Midbrain (tissue), 1 donor: ENCODE measurements around the gene ZNF136.

ENCODE experiments used
- DNase-seq: peaks from one replicate; lab custom pipeline; 2025; lab: John Stamatoyannopoulos, UW

The ZNF136 gene

DNA sequence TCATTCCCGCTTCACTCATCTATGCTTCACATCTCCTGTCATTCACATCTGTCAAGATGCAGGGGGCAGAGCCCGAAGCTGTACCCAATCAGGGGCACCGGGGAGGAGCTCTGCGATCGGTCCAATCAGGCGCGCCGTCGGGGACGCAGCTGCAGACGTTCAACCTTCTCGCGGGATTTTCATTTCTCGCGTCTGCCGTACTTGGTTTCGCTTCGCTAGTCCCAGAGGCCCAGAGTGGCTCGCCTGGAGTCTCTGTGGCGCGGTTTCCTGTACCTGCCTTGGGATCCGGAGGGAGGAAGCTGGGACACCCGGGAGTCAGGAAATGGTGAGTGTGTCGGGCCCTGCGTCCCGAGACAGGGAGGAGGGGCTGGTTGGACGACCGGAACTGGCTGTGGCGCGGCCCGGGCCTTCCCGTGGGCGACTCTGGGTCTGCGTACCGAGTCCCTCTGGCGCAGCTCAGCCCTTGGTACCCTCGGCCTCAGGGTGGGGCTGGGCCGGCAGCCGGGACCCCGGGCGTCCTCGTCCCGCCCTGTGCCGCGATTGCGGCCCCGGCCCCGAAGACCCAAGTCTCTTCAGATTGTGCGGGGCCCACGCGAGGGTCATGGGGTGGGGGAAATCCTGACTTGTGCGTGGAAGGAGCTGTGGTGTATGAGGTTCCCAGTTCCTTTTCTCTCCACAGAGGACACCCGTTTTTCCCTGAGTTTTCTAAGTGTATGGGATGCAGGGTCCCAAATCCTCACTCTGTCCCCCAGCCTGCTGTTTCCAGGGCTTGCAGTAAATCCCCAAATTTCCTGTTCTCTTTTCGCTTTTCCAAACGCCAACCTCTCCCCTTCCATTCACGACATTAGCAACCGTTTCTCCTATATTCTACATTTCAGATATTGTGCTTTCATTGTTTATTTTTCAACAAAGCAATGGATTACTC lies at the start of gene ZNF136:
Gene ZNF136, plus strand, starts transcription at position 215 of the 925 bp plus-strand sequence. Its CDS starts 108 bp downstream, at position 323.
- DNase-seq = peak; percentile 93

- DNase-seq = no peak
These were observed 49.8 kb upstream of the ZNF136 start for GRCh38 chr19:12113121-12113520.

DNA sequence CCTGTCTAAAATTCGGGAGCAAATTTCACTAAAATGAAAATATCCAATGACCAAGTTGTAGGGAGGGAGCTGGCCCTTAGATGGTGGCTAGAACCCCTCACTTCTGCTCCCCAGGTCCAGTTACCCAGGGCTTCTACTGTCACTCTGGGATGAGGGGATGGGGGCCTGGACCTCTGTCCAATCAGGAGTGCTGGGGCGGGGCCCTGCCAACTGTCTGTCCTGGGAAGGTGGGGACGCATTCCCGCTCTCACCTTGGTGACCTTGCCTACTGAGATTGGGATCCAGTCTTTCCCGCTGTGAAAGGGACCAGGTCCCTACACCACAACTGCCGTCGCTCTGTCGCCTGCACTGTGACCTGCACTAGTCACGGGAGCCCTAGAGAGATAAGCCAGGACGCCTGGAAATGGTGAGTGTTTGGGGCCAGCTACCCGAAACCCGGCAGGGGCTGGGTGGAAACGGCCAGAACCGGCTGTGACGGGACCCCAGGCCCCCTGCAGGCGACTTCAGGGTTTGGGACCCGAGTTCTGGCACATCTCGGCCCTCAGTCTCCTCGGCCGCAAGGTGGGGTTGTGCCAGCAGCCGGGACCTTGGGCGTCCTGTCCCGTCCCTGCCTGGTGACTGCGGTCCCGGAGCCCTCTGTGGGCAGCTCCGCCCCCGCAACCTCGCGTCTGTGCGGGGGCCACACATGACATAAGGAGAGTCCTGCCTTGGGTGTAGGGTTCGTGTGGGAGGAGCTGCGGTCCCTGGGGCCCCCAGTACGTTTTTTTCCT lies 45.5 kb upstream of the ZNF136 start:
- DNase-seq = no peak

GRCh38 chr19:12126707-12127106 lies 36.2 kb upstream of the ZNF136 start:
- DNase-seq = peak; percentile 1

DNA sequence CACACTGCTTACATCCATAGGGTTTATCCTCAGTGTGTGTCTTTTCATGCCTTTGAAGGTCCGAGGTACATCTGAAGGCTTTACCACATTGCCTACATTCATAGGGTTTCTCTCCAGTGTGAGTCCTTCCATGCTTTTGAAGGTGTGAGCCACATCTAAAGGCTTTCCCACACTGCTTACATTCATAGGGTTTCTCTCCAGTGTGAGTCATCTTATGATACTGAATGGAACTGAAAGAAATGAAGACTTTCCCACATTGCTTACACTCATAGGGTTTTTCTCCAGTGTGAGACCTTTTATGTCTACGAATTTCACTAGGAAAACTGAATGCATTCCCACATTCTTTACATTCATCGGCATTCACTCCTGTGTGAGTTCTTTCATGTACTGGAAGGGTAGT lies 29.8 kb upstream of the ZNF136 start:
- DNase-seq = no peak

DNA sequence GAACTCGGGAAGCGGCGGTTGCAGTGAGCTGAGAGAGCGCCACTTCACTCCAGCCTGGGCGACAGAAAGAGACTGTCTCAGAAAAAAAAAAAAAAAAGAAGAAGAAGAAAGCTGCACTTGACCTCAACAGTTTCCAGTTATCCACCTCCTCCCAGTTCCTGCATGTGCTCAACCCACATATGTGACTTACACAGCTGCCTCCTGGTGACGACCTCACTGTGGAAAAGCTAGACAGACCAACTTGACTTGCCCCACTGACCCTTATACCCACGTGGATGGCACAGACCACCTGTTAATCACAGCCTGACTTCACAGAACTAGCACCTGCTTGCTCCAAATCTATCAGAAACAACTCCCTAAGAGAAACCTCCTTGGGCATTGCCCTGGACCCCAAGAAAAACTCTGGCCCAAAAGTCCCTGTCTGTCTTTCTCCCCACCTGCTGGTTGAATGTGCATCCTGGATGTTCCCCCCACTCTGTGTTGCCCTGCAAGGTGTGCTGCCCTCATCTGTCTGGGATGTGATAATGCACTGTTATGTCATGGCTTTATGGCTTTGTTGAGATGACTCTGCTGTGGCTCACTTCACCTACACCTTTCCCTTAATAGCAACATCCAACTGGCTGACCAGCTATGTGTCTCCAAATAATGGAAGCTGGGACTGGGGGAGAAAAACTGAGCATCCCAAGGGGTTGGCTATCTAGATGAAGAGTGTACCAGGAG lies 25.5 kb upstream of the ZNF136 start:
- no peak for DNase-seq

GRCh38 chr19:12139269-12139668 lies 23.6 kb upstream of the ZNF136 start:
- no peak for DNase-seq

DNA sequence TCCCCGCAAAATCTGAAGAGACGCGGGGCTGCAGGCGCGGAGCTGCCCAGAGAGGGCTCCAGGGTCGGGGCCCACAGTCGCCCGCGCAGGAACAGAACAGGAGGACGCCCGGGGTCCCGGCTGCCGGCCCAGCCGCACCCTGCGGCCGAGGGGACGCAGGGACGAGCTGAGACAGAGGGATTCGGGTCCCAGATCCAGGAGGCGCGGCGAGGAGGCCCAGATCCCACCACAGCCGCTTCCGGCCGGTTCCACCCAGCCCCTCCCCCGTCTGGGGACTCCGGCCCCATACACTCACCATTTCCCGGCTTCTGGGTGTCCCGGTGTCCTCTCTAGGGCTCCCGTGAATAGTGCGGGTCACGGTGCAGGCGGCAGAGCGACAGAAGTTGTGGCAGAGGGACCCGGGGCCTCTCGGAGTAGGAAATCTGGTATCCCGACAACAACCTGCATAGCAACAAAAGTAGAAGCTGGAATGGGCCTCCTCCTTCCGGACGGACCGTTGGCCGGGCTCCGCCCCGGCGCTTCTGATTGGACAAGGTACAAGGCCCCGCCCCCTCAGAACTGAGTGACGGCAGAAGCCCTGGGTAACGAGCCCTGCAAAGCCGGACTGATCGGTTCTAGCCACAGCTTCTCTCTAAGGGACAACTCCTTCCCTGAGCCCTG lies 22.9 kb upstream of the ZNF136 start, which contains the start of gene ZNF20:
Gene ZNF20, minus strand, starts transcription at position 466 of the 660 bp plus-strand sequence. Its CDS starts 168 bp downstream, at position 298.
- DNase-seq = peak; percentile 97

DNA sequence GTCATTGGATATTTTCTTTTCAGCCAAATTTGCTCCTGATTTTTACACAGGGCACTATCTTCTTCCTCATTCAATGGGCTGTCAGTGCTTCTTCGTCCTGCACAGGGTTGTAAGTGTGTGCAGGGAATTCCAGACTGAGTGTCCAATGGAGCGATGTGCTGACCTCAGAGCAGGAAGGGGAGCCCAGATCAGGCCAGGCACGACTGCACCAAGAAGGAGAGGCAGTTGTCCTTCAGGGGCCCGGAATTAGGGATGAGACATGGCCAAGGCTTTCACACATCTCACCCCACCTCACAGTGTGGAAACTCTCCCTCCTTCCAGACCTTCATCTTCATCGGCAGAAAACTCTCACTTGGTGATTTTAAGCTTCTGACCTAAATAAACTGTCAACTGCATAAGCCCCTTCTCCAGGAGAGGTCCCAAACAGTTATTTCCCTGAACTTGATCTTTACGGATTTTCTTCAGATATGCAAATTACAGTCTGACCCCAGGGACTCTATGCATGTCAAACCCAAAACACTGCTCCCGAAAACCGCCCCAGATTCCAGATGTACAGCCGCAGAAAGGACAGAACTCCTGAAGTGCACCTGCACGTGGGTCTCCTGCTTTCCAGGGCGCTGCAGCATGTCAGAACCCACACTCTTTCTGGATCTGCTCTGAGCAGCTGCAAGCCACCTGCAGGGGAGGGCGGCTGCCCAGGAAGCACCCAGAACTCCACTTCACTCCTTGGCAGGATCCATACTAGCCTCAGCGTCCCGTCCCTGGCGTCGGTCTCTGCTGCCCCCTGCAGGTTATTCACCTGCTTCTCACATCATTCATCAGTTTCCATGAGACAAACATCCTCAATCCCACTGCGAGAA lies 22.1 kb upstream of the ZNF136 start:
- DNase-seq = peak; percentile 90

DNA sequence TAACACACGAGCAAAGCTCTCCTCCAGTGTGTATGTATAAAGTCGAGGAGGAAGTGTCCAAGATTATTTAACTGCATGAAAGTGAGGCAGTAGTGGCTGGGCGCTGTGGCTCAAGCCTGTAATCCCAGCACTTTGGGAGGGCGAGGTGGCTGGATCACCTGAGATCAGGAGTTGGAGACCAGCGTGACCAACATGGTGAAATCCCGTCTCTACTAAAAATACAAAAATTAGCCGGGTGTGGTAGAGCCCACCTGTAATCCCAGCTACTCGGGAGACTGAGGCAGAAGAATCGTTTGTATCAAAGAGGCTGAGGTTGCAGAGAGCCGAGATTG lies 21.5 kb upstream of the ZNF136 start:
- no peak for DNase-seq

GRCh38 chr19:12145348-12145747 lies 17.5 kb upstream of the ZNF136 start:
- no peak for DNase-seq

GRCh38 chr19:12155324-12155860 lies 7.5 kb upstream of the ZNF136 start:
- DNase-seq = no peak

- DNase-seq = peak; percentile 88
These were observed 6.5 kb upstream of the ZNF136 start, which contains the start of gene ZNF625 for GRCh38 chr19:12156223-12157058. ZNF625 (minus strand) TSS chr19:12156734; CDS start chr19:12156558, 176 bp downstream.

DNA sequence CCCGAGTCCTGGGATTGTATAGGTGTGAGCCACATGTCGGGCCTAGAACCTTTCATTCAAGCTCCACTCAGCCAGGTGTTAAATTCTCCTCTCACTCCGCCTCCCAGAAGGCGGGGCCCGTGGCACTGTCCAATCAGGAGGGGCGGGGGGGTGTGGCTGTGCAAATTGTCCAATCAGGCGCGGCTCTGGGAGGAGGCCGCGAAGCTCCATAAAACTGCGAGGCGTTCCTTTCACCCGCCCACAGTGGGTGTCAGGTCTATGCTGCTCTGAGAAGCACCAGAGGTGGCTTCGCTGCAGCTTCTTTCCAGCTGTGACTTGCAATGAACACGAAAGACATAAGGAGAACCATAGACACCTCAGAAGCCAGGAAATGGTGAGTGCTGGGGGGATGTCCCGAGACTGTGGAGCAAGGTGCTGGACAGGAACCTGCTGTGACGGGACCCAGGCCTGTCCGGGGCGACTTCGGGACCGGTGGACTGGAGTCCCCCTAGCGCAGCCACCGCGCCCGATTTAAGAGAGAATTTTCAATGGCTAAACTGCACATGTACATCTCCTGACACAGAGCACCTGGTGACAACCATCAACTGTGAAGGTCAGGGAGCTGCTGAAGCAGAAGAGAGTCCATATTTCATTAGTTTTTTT lies 3.0 kb upstream of the ZNF136 start:
- DNase-seq = no peak

DNA sequence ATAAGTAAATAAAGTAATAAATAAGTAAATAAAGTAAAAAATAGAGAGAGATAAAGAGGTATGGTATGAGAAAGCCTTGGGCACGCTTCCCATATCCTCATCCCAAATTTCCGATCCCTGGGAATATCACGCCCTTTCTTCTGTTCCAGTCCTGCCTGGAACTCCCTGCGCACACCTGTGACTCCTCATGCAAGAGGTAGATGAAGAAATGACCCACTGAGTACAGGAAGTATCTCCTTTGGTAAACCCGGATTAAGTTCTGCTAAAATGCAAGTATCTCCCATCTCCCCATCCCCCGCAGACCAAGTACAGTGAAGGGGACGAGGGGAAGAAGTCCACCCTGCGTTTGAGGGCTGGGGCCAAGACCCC lies 399 bp upstream of the ZNF136 start:
- no peak for DNase-seq

GRCh38 chr19:12163826-12164225 lies 930 bp downstream of the ZNF136 start:
- DNase-seq = no peak

- no peak for DNase-seq
These were observed 3.7 kb downstream of the ZNF136 start for GRCh38 chr19:12166626-12167025.

GRCh38 chr19:12180377-12180776 lies 17.5 kb downstream of the ZNF136 start:
- DNase-seq = no peak

GRCh38 chr19:12187625-12188024 lies 24.7 kb downstream of the ZNF136 start:
- no peak for DNase-seq
